ENCODE results near the gene RHBDL1. TPM values are rescaled to one million over a fixed set of nuclear protein-coding genes. Genes with fewer than 3 reads are reported as not detected.

Gene RHBDL1
- total and polyA plus RNA-seq, 10 of the 15 experiments (the other 5 are each of a cell fraction or from before 2014, with no cell fraction given): 0.04 to 1.3 (median 0.65) TPM; not detected in 5

GRCh38 chr16:644556-644955 lies 30.9 kb upstream of the RHBDL1 start:
- WGBS (ENCODE audit: insufficient coverage, insufficient replicate concordance, low lambda C conversion rate, missing lambda C conversion rate): 91% methylated on average over 11 of the region's 12 CpGs
- H3K27ac ChIP-seq (ENCODE audit: control insufficient read depth, insufficient read depth): no peak overlapping the region
- no peaks in the 10 kb centered on the region for H3K27me3 ChIP-seq (replicated peaks in 1 of 2; ENCODE audit: control insufficient read depth in 2 of 2, insufficient read depth in 2 of 2, low read length in 1 of 2)
- no peak overlapping the region for H3K4me3 ChIP-seq
- H3K9ac ChIP-seq (ENCODE audit: control insufficient read depth, insufficient read depth, low read length): no peak overlapping the region
- ChIA-PET POLR2A (no interaction called here), RAD21 (ENCODE audit: unreplicated experiment) (no interaction called here), CTCF (no interaction called here), SMC1A (ENCODE audit: uncharacterized antibody, unreplicated experiment) (no interaction called here)
- no peaks in the 10 kb centered on the region for H3K9me3 ChIP-seq (replicated peaks; ENCODE audit: control insufficient read depth, insufficient read depth, low read length)
- in situ Hi-C loops (cut with MboI): no loop called here
- TF ChIP-seq CUX1 (IDR thresholded peaks at IDR 0.05; ENCODE audit: insufficient replicate concordance, low read depth, low read length) (no peak), ETV6 (conservative IDR thresholded peaks at IDR 0.05 in 1 of 2, IDR thresholded peaks at IDR 0.05 in 1 of 2; ENCODE audit: borderline replicate concordance in 1 of 2, low read depth in 1 of 2) (no peak), PML (IDR thresholded peaks at IDR 0.05; ENCODE audit: low read length) (no peak), BCLAF1 (IDR thresholded peaks at IDR 0.05) (no peak), SRF (IDR thresholded peaks at IDR 0.05; ENCODE audit: low read depth in 2 of 2, low read length in 2 of 2) (no peak), SKIL (IDR thresholded peaks at IDR 0.05; ENCODE audit: low read depth, poor library complexity, severe bottlenecking) (no peak), LARP7 (IDR thresholded peaks at IDR 0.05) (no peak), CBFB (IDR thresholded peaks at IDR 0.05; ENCODE audit: low read depth) (no peak), BCL11A (IDR thresholded peaks at IDR 0.05; ENCODE audit: low read depth, low read length) (no peak)
- H3K36me3 ChIP-seq (ENCODE audit: control insufficient read depth in 2 of 2, insufficient read depth in 2 of 2, low read length in 1 of 2): no peaks in the 10 kb centered on the region; a peak in 2 of 4 replicates
- no peak overlapping the region for H3K4me2 ChIP-seq (ENCODE audit: control insufficient read depth, insufficient read depth)
- DNase-seq (ENCODE audit: low read depth, low spot score) (no peak), ATAC-seq (no peak), FAIRE-seq (no peak)
- H2AFZ ChIP-seq (ENCODE audit: control insufficient read depth, low read depth, low read length): no peak overlapping the region
- H3K4me1 ChIP-seq (ENCODE audit: control insufficient read depth, insufficient read depth, low read length): peaks cover 3% of the 10 kb centered on the region
- peaks cover 44% of the 10 kb centered on the region for H3K79me2 ChIP-seq (ENCODE audit: control insufficient read depth, insufficient read depth, low read length)
- BruUV-seq (replicated peaks): no TSS peak
- no peaks in the 10 kb centered on the region for H4K20me1 ChIP-seq (ENCODE audit: control insufficient read depth, insufficient read depth)
- intact Hi-C loops (cut with micrococcal nuclease; ENCODE audit: unreplicated experiment): no loop called here
